SK-N-MC (cell line): ENCODE measurements around the gene PNPLA5.

Source experiments
- EZH2 ChIP-seq: fragments of 200-600 bp; sonication (generic); IDR thresholded peaks from one replicate; pipeline ENCODE4 v1.6.1; 2017; ENCODE audit warnings: antibody characterized with exemption
- FOXP2 ChIP-seq: optimal IDR thresholded peaks from 2 replicates; pipeline ENCODE3; 2011; ENCODE audit warnings: mild to moderate bottlenecking, moderate library complexity; ENCODE audit not compliant: insufficient read depth; ENCODE audit errors: extremely low read length, control extremely low read depth
- POLR2AphosphoS5 ChIP-seq: IDR thresholded peaks from 2 replicates; pipeline ENCODE4 v1.6.1; 2012; ENCODE audit warnings: mild to moderate bottlenecking, low read depth, low read length, borderline replicate concordance

DNA sequence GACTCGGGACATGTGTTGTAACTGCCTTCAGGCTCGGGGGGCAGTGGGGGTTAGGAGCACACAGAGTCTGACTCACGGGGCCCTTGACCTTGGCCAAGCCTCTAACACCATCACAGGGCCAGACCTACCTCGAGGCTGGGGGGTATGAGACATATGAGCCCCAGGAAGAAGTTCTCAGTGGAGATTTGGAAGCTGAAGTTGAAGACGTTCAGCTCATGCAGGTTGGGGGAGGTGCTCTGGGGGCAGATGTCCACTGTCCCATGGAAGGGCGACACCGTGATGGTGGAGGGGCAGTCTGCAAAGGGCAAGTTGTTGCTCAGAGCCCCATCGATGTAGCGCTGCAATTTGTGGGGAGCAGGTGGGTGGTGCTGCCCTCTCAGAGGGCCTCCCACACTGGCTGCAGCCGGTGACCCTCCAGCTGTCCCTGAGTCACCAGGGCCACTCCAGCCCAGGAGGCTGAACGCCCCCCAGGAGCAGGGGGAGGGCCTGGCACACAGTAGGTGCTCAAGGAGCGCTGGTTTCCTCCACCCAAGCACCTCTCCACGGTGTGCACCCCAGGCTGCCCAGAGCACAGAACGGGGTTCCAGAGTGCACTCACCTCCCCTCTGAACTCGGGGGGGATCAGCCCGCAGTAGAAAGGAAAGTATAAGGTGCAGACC, 2.5 kb downstream of the PNPLA5 start:
- TF ChIP-seq POLR2AphosphoS5 (no peak), EZH2 (no peak), FOXP2 (no peak)
